CD4-positive, alpha-beta T cell (primary cell): ENCODE measurements around the gene ARHGEF19. TPM values are rescaled to one million over a fixed set of nuclear protein-coding genes. Genes with fewer than 3 reads are reported as not detected.

Experiments
- ATAC-seq: fragments of 200-7000 bp; cut with Tn5 transposase; one replicate; pipeline ENCODE4 v1.10.0; 2022; ENCODE audit warnings: mild to moderate bottlenecking; ENCODE audit not compliant: poor library complexity
- CTCF ChIA-PET: fragments of 350-600 bp; sonication (Branson Sonifier 250); formaldehyde crosslinking; loops from one replicate; lab custom pipeline; 2021; ENCODE audit warnings: antibody characterized with exemption, inconsistent platforms; lab: Charles Lee
- POLR2A ChIA-PET: fragments of 350-600 bp; sonication (Branson Sonifier 250); formaldehyde crosslinking; loops from one replicate; lab custom pipeline; 2021; ENCODE audit warnings: antibody characterized with exemption, inconsistent platforms; lab: Charles Lee
- DNase-seq, 14 experiments: peaks; one replicate each; pipeline ENCODE4 v3.0.0-alpha.2; 2013 to 2020; ENCODE audit warnings: mixed read lengths in 2 of 14
- H3K27ac ChIP-seq, 2 donors: one replicate each; pipeline versions ENCODE4 v1.5.1 to v1.7.0; 2013; ENCODE audit warnings: low read length in 2 of 2, low read depth in 1 of 2, mild to moderate bottlenecking in 1 of 2
- H3K27me3 ChIP-seq, 2 experiments: 1 replicate in 1 of 2; 2 replicates in 1 of 2; pipeline versions ENCODE4 v1.6.1 to v1.7.0; 2013; ENCODE audit warnings: low read length in 2 of 2, control low read depth in 1 of 2, mild to moderate bottlenecking in 1 of 2, moderate library complexity in 1 of 2; ENCODE audit not compliant: insufficient read depth in 2 of 2, control insufficient read depth in 1 of 2
- H3K36me3 ChIP-seq: one replicate; pipeline ENCODE4 v1.6.1; 2013; ENCODE audit warnings: low read length, control low read depth; ENCODE audit not compliant: insufficient read depth
- H3K4me1 ChIP-seq: one replicate; pipeline ENCODE4 v1.6.1; 2013; ENCODE audit warnings: low read length, control low read depth; ENCODE audit not compliant: insufficient read depth
- H3K4me3 ChIP-seq: one replicate; pipeline ENCODE4 v1.5.1; 2013; ENCODE audit warnings: mild to moderate bottlenecking, low read length, moderate library complexity
- H3K9me3 ChIP-seq, 2 experiments: 1 replicate in 1 of 2; 2 replicates in 1 of 2; pipeline versions ENCODE4 v1.6.1 to v1.7.0; 2013; ENCODE audit warnings: low read length in 2 of 2, mild to moderate bottlenecking in 2 of 2, control low read depth in 1 of 2, moderate library complexity in 1 of 2; ENCODE audit not compliant: control insufficient read depth in 1 of 2, insufficient read depth in 1 of 2
- H3K27ac Mint-ChIP-seq: one replicate; pipeline ENCODE4 v1.8.0; 2020; ENCODE audit warnings: mixed read lengths
- H3K27me3 Mint-ChIP-seq: one replicate; pipeline ENCODE4 v1.8.0; 2021; ENCODE audit warnings: mixed read lengths
- H3K36me3 Mint-ChIP-seq: one replicate; pipeline ENCODE4 v1.8.0; 2021; ENCODE audit warnings: low read depth, mixed read lengths
- H3K4me1 Mint-ChIP-seq: one replicate; pipeline ENCODE4 v1.8.0; 2021; ENCODE audit warnings: low read depth, mixed read lengths
- H3K4me3 Mint-ChIP-seq: one replicate; pipeline ENCODE4 v1.8.0; 2020; ENCODE audit warnings: mild to moderate bottlenecking, mixed read lengths
- H3K9me3 Mint-ChIP-seq: one replicate; pipeline ENCODE4 v1.8.0; 2020; ENCODE audit warnings: mixed read lengths
- CTCF ChIP-seq: fragments of 200-600 bp; IDR thresholded peaks from one replicate; pipeline ENCODE4 v1.8.0; 2022; ENCODE audit warnings: antibody characterized with exemption, mild to moderate bottlenecking
- intact Hi-C, 2 experiments: fragments of 100-400 bp; cut with DNase I in 1 of 2; cut with micrococcal nuclease in 1 of 2; formaldehyde crosslinking; loops; one replicate each; pipeline versions ENCODE4 v1.15.1 to v1.9.0; 2023 to 2025; cut with DNase I, micrococcal nuclease
- total RNA-seq, 174 experiments: library from RNA in 2 of 174; stranded (reverse) in 2 of 174; gene quantifications; one replicate each; pipeline ENCODE4 v1.2.3 and lab custom pipeline; 2021 to 2026

The ARHGEF19 gene
- total RNA-seq, 2 experiments from 2014 or later: 3.8 to 5.8 TPM

GRCh38 chr1:16205891-16206546 is 6.4 kb downstream of the ARHGEF19 start:
- H3K4me1 ChIP-seq: peaks cover 25% of the 10 kb centered on the region
- peak overlapping the region; percentile 57 to 60 for H3K27ac ChIP-seq
- ChIA-PET CTCF (interaction anchor here (0.7 to 1.4 kb wide), 3 partner anchors 11 to 38 kb away, joined by 3 to 6 read pairs (median 3); no protein-coding TSS in a partner anchor), POLR2A (interaction anchor here (0.6 to 3.4 kb wide), 7 partner anchors 11 to 161 kb away, joined by 3 to 46 read pairs (median 4); partner anchors contain the start of genes CPLANE2 and SZRD1)
- Mint-ChIP-seq H3K9me3 (no peaks in the 10 kb centered on the region), H3K27me3 (no peaks in the 10 kb centered on the region), H3K36me3 (peaks cover 26% of the 10 kb centered on the region), H3K4me1 (peaks cover 12% of the 10 kb centered on the region), H3K4me3 (peak overlapping the region; percentile 93), H3K27ac (peak overlapping the region; percentile 95)
- TF ChIP-seq CTCF: no peak
- ATAC-seq (no peak), DNase-seq (peak in 1 of 14 experiments; percentile 58)
- no peaks in the 10 kb centered on the region for H3K9me3 ChIP-seq
- no peaks in the 10 kb centered on the region for H3K27me3 ChIP-seq
- intact Hi-C loops: loop anchor here (1.0 to 10.0 kb wide), 5 partner anchors 11 to 849 kb away; partner anchors contain the start of genes CPLANE2 (in 1 of the 2), NBPF1 (in 1 of the 2) and SDHB (in 1 of the 2)
- H3K36me3 ChIP-seq: peaks cover 20% of the 10 kb centered on the region
- peak overlapping the region; percentile 75 for H3K4me3 ChIP-seq

- ATAC-seq: no peak
- Histone ChIP-seq H3K4me1 (peaks cover 25% of the 10 kb centered on the region), H3K27ac (peak overlapping the region in 1 of 2 donors; percentile 60), H3K4me3 (no peak overlapping the region), H3K9me3 (no peaks in the 10 kb centered on the region), H3K36me3 (peaks cover 20% of the 10 kb centered on the region), H3K27me3 (no peaks in the 10 kb centered on the region)
- Mint-ChIP-seq H3K9me3 (no peaks in the 10 kb centered on the region), H3K4me1 (peaks cover 12% of the 10 kb centered on the region), H3K27ac (no peak overlapping the region), H3K4me3 (peak overlapping the region; percentile 42), H3K36me3 (peaks cover 26% of the 10 kb centered on the region), H3K27me3 (no peaks in the 10 kb centered on the region)
- POLR2A ChIA-PET: interaction anchor here (0.9 to 1.0 kb wide), 2 partner anchors 11 to 12 kb away, joined by 3 read pairs; no protein-coding TSS in a partner anchor
- CTCF ChIA-PET: interaction anchor here (1.0 to 2.3 kb wide), 4 partner anchors 12 to 132 kb away, joined by 3 to 7 read pairs (median 4); partner anchors contain the start of gene FAM131C
- peak; percentile 3 for TF ChIP-seq CTCF
- intact Hi-C loops: loop anchor here (2.0 to 10.0 kb wide), 3 partner anchors 39 to 849 kb away; partner anchors contain the start of genes NBPF1 (in 1 of the 2) and SDHB (in 1 of the 2)
- peak in 1 of 14 experiments; percentile 42 for DNase-seq
Observed at GRCh38 chr1:16205334-16205671, 7.1 kb downstream of the ARHGEF19 start.

GRCh38 chr1:16204634-16205333 is 7.7 kb downstream of the ARHGEF19 start:
- H3K36me3 Mint-ChIP-seq: peaks cover 29% of the 10 kb centered on the region
- Histone ChIP-seq H3K4me3 (no peak overlapping the region), H3K9me3 (no peaks in the 10 kb centered on the region), H3K36me3 (peaks cover 20% of the 10 kb centered on the region), H3K4me1 (peaks cover 25% of the 10 kb centered on the region), H3K27ac (no peak overlapping the region), H3K27me3 (no peaks in the 10 kb centered on the region)
- peaks cover 12% of the 10 kb centered on the region for H3K4me1 Mint-ChIP-seq
- peak overlapping the region; percentile 76 for H3K4me3 Mint-ChIP-seq
- no peak overlapping the region for H3K27ac Mint-ChIP-seq
- DNase-seq (peak in 10 of 14 experiments; percentile 26 to 59 (median 36)), ATAC-seq (no peak)
- peak; percentile 19 for TF ChIP-seq CTCF
- POLR2A ChIA-PET: interaction anchor here (0.9 to 1.1 kb wide), 3 partner anchors 11 to 158 kb away, joined by 3 read pairs; no protein-coding TSS in a partner anchor
- no peaks in the 10 kb centered on the region for H3K9me3 Mint-ChIP-seq
- CTCF ChIA-PET: interaction anchor here (1.0 to 2.3 kb wide), 4 partner anchors 13 to 132 kb away, joined by 3 to 7 read pairs (median 4); partner anchors contain the start of gene FAM131C
- intact Hi-C loops: loop anchor here (2.0 to 10.0 kb wide), 3 partner anchors 40 to 850 kb away; partner anchors contain the start of genes NBPF1 (in 1 of the 2) and SDHB (in 1 of the 2)
- no peaks in the 10 kb centered on the region for H3K27me3 Mint-ChIP-seq
